ENCODE measurements around the gene CBX5.

Gene CBX5

GRCh38 chr12:54220092-54220557 lies 59.8 kb downstream of the CBX5 start:
- H3K9me3 Mint-ChIP-seq, result no peaks in the 10 kb centered on the region
- no peak overlapping the region for H3K4me3 Mint-ChIP-seq
- peaks cover 0 to 7% of the 10 kb centered on the region in 2 donors for H3K27me3 Mint-ChIP-seq
- ATAC-seq (replicated peaks) (peak; percentile 47), DNase-seq (peak; percentile 47 to 62 (median 57))
- peaks cover 21 to 23% of the 10 kb centered on the region in 2 donors for H3K4me1 Mint-ChIP-seq (ENCODE audit: low read depth in 2 of 2)
- peaks cover 4% of the 10 kb centered on the region for H3K36me3 Mint-ChIP-seq (ENCODE audit: insufficient read depth)
- no peak overlapping the region for H3K27ac Mint-ChIP-seq

GRCh38 chr12:54217774-54218241 lies 62.1 kb downstream of the CBX5 start:
- Mint-ChIP-seq H3K4me3 (no peak overlapping the region), H3K36me3 (ENCODE audit: insufficient read depth) (peaks cover 10% of the 10 kb centered on the region), H3K27ac (no peak overlapping the region), H3K27me3 (peaks cover 0 to 12% of the 10 kb centered on the region in 2 donors), H3K9me3 (no peaks in the 10 kb centered on the region), H3K4me1 (ENCODE audit: low read depth in 2 of 2) (peaks cover 23 to 34% of the 10 kb centered on the region in 2 donors)
- no peak for ATAC-seq (replicated peaks)
- no peak for DNase-seq

GRCh38 chr12:54216797-54217661 lies 62.9 kb downstream of the CBX5 start:
- Mint-ChIP-seq H3K4me1 (ENCODE audit: low read depth in 2 of 2) (peaks cover 23 to 34% of the 10 kb centered on the region in 2 donors), H3K27ac (peak overlapping the region; percentile 52 to 65), H3K9me3 (no peaks in the 10 kb centered on the region), H3K4me3 (peak overlapping the region; percentile 83 to 93), H3K36me3 (ENCODE audit: insufficient read depth) (peaks cover 10% of the 10 kb centered on the region), H3K27me3 (peaks cover 2 to 20% of the 10 kb centered on the region in 2 donors)
- peak; percentile 63 to 69 (median 68) for DNase-seq
- peak; percentile 72 for ATAC-seq (replicated peaks)

- Mint-ChIP-seq H3K4me3 (peak overlapping the region; percentile 83 to 93), H3K9me3 (no peaks in the 10 kb centered on the region), H3K27me3 (peaks cover 6 to 29% of the 10 kb centered on the region in 2 donors), H3K27ac (peak overlapping the region; percentile 52 to 65), H3K4me1 (ENCODE audit: low read depth in 2 of 2) (peaks cover 23 to 34% of the 10 kb centered on the region in 2 donors), H3K36me3 (ENCODE audit: insufficient read depth) (peaks cover 10% of the 10 kb centered on the region)
- DNase-seq, result no peak
- peak; percentile 4 for ATAC-seq (replicated peaks)
These were observed 63.7 kb downstream of the CBX5 start for GRCh38 chr12:54215989-54216796.

GRCh38 chr12:54214553-54215406 lies 65.1 kb downstream of the CBX5 start:
- peak; percentile 88 for ATAC-seq (replicated peaks)
- Mint-ChIP-seq H3K27me3 (peaks cover 13 to 43% of the 10 kb centered on the region in 2 donors), H3K4me1 (ENCODE audit: low read depth in 2 of 2) (peaks cover 21 to 34% of the 10 kb centered on the region in 2 donors), H3K9me3 (no peaks in the 10 kb centered on the region), H3K4me3 (peak overlapping the region; percentile 83 to 93), H3K27ac (peak overlapping the region in 1 of 2 donors; percentile 19), H3K36me3 (ENCODE audit: insufficient read depth) (peaks cover 10% of the 10 kb centered on the region)
- DNase-seq, result peak; percentile 90 to 91 (median 90)

GRCh38 chr12:54213079-54213478 lies 66.8 kb downstream of the CBX5 start:
- Mint-ChIP-seq H3K27me3 (peaks cover 22 to 49% of the 10 kb centered on the region in 2 donors), H3K27ac (no peak overlapping the region), H3K9me3 (no peaks in the 10 kb centered on the region), H3K4me3 (no peak overlapping the region), H3K4me1 (ENCODE audit: low read depth in 2 of 2) (peaks cover 23 to 34% of the 10 kb centered on the region in 2 donors), H3K36me3 (ENCODE audit: insufficient read depth) (peaks cover 8% of the 10 kb centered on the region)
- ATAC-seq (replicated peaks) (no peak), DNase-seq (no peak)

GRCh38 chr12:54211920-54212319 lies 68.0 kb downstream of the CBX5 start:
- H3K9me3 Mint-ChIP-seq, result no peaks in the 10 kb centered on the region
- H3K4me1 Mint-ChIP-seq (ENCODE audit: low read depth in 2 of 2), result peaks cover 22 to 34% of the 10 kb centered on the region in 2 donors
- no peak for DNase-seq
- no peak for ATAC-seq (replicated peaks)
- H3K27me3 Mint-ChIP-seq, result peaks cover 28 to 61% of the 10 kb centered on the region in 2 donors
- no peak overlapping the region for H3K4me3 Mint-ChIP-seq
- H3K36me3 Mint-ChIP-seq (ENCODE audit: insufficient read depth), result peaks cover 11% of the 10 kb centered on the region
- no peak overlapping the region for H3K27ac Mint-ChIP-seq

GRCh38 chr12:54210400-54210790 lies 69.5 kb downstream of the CBX5 start:
- Mint-ChIP-seq H3K36me3 (ENCODE audit: insufficient read depth) (peaks cover 11% of the 10 kb centered on the region), H3K4me1 (ENCODE audit: low read depth in 2 of 2) (peaks cover 11 to 19% of the 10 kb centered on the region in 2 donors), H3K27me3 (peaks cover 37 to 76% of the 10 kb centered on the region in 2 donors), H3K4me3 (no peak overlapping the region), H3K27ac (no peak overlapping the region), H3K9me3 (no peaks in the 10 kb centered on the region)
- ATAC-seq (replicated peaks) (no peak), DNase-seq (no peak)

GRCh38 chr12:54208591-54208990 lies 71.3 kb downstream of the CBX5 start:
- Mint-ChIP-seq H3K27ac (no peak overlapping the region), H3K36me3 (ENCODE audit: insufficient read depth) (peaks cover 7% of the 10 kb centered on the region), H3K4me1 (ENCODE audit: low read depth in 2 of 2) (peaks cover 6 to 8% of the 10 kb centered on the region in 2 donors), H3K27me3 (peaks cover 45 to 94% of the 10 kb centered on the region in 2 donors), H3K9me3 (no peaks in the 10 kb centered on the region), H3K4me3 (no peak overlapping the region)
- no peak for DNase-seq
- no peak for ATAC-seq (replicated peaks)

- ATAC-seq (replicated peaks) (peak; percentile 98), DNase-seq (peak; percentile 74 to 82 (median 75))
- no peak overlapping the region for H3K4me3 Mint-ChIP-seq
- peaks cover 50 to 96% of the 10 kb centered on the region in 2 donors for H3K27me3 Mint-ChIP-seq
- peaks cover 5 to 8% of the 10 kb centered on the region in 2 donors for H3K4me1 Mint-ChIP-seq (ENCODE audit: low read depth in 2 of 2)
- H3K27ac Mint-ChIP-seq, result no peak overlapping the region
- H3K9me3 Mint-ChIP-seq, result no peaks in the 10 kb centered on the region
- peaks cover 3% of the 10 kb centered on the region for H3K36me3 Mint-ChIP-seq (ENCODE audit: insufficient read depth)
These were observed 72.2 kb downstream of the CBX5 start for GRCh38 chr12:54207539-54208294.

- H3K4me3 Mint-ChIP-seq, result no peak overlapping the region
- ATAC-seq (replicated peaks), result no peak
These were observed 73.1 kb downstream of the CBX5 start for GRCh38 chr12:54206791-54207190.

GRCh38 chr12:54204316-54204715 lies 75.6 kb downstream of the CBX5 start:
- peaks cover 3% of the 10 kb centered on the region for H3K36me3 Mint-ChIP-seq (ENCODE audit: insufficient read depth)
- H3K27me3 Mint-ChIP-seq, result peaks cover 65 to 96% of the 10 kb centered on the region in 2 donors
- no peak overlapping the region for H3K4me3 Mint-ChIP-seq
- H3K9me3 Mint-ChIP-seq, result no peaks in the 10 kb centered on the region
- DNase-seq (no peak), ATAC-seq (replicated peaks) (no peak)
- no peak overlapping the region for H3K27ac Mint-ChIP-seq
- peaks cover 5 to 8% of the 10 kb centered on the region in 2 donors for H3K4me1 Mint-ChIP-seq (ENCODE audit: low read depth in 2 of 2)

More at GRCh38 chr12:54206791-54207190, 73.1 kb downstream of the CBX5 start:
- H3K27me3 Mint-ChIP-seq, result peaks cover 54 to 96% of the 10 kb centered on the region in 2 donors
- no peaks in the 10 kb centered on the region for H3K9me3 Mint-ChIP-seq
- no peak for DNase-seq
- H3K36me3 Mint-ChIP-seq (ENCODE audit: insufficient read depth), result peaks cover 3% of the 10 kb centered on the region
- peaks cover 5 to 8% of the 10 kb centered on the region in 2 donors for H3K4me1 Mint-ChIP-seq (ENCODE audit: low read depth in 2 of 2)
- no peak overlapping the region for H3K27ac Mint-ChIP-seq
